Calu3 (cell line): Measurements from ENCODE around the gene NPAS3. TPM values are rescaled to one million over a fixed set of nuclear protein-coding genes. Genes with fewer than 3 reads are reported as not detected.

ENCODE experiments used
- BruUV-seq: library from RNA; stranded (reverse); fragments of 400-500 nt; replicated peaks from 2 replicates; lab custom pipeline; 2021; lab: Mats Ljungman, UMichigan
- CTCF ChIA-PET: fragments of 300-600 bp; sonication (Branson Sonifier 250); formaldehyde crosslinking; loops from one replicate; lab custom pipeline; 2022; ENCODE audit warnings: antibody characterized with exemption; lab: Charles Lee
- DNase-seq: peaks from one replicate; pipeline ENCODE4 v3.0.0; 2022
- H3K27ac Mint-ChIP-seq: one replicate; pipeline ENCODE4 v1.8.0; 2022; ENCODE audit warnings: mixed read lengths; ENCODE audit not compliant: unreplicated experiment
- H3K27me3 Mint-ChIP-seq: one replicate; pipeline ENCODE4 v1.8.0; 2022; ENCODE audit warnings: mixed read lengths; ENCODE audit not compliant: unreplicated experiment
- H3K36me3 Mint-ChIP-seq: one replicate; pipeline ENCODE4 v1.8.0; 2022; ENCODE audit warnings: mild to moderate bottlenecking, moderate library complexity, mixed read lengths; ENCODE audit not compliant: insufficient read depth, unreplicated experiment
- H3K4me1 Mint-ChIP-seq: one replicate; pipeline ENCODE4 v1.8.0; 2022; ENCODE audit warnings: mild to moderate bottlenecking, low read depth, mixed read lengths; ENCODE audit not compliant: unreplicated experiment
- H3K4me3 Mint-ChIP-seq: one replicate; pipeline ENCODE4 v1.8.0; 2022; ENCODE audit warnings: mild to moderate bottlenecking, low read depth, moderate library complexity, mixed read lengths; ENCODE audit not compliant: unreplicated experiment
- H3K9me3 Mint-ChIP-seq: one replicate; pipeline ENCODE4 v1.8.0; 2022; ENCODE audit warnings: low read depth, mixed read lengths; ENCODE audit not compliant: unreplicated experiment
- CTCF ChIP-seq: fragments of 200-600 bp; IDR thresholded peaks from one replicate; pipeline ENCODE4 v1.8.0; 2022; ENCODE audit warnings: antibody characterized with exemption; ENCODE audit not compliant: unreplicated experiment
- intact Hi-C: fragments of 100-400 bp; cut with micrococcal nuclease; formaldehyde crosslinking; loops from one replicate; pipeline ENCODE4 v1.10.0; 2022; ENCODE audit not compliant: unreplicated experiment
- total RNA-seq: library from RNA; stranded (reverse); gene quantifications from 2 replicates; pipeline ENCODE4 v1.2.3, GENCODE V29; 2022

The NPAS3 gene
- total RNA-seq, 1 experiment from 2014 or later, result not detected

DNA sequence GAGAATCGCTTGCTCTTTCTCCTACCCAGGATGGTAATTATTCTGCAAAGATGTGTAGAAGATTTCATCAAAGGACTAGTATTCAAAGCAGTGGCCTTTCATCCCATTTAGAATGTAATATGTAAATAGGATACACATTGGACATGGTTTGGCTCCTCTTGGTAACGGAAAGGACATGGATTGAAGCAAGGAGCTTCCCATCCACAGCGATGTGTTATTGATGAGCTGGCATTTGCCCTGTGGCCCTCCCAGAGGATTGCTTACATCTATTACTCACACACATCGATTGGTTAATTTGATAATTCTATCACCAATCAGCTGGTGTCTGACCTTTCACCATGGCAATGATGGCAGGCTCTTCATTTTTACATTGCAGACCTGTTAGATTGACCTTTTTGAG, 553.8 kb downstream of the NPAS3 start:
- intact Hi-C loops, result loop anchor here (10.0 kb wide), 1 partner anchor 192 kb away; no protein-coding TSS in a partner anchor
- TF ChIP-seq CTCF, result no peak
- Mint-ChIP-seq H3K9me3 (peaks cover 2% of the 10 kb centered on the region), H3K27ac (no peak overlapping the region), H3K4me3 (no peak overlapping the region), H3K27me3 (peaks cover 54% of the 10 kb centered on the region), H3K36me3 (no peaks in the 10 kb centered on the region), H3K4me1 (no peaks in the 10 kb centered on the region)
- no TSS peak for BruUV-seq
- DNase-seq, result no peak
- CTCF ChIA-PET, result no interaction called here

GRCh38 chr14:33493266-33493665, 554.6 kb downstream of the NPAS3 start:
- no peak for TF ChIP-seq CTCF
- Mint-ChIP-seq H3K4me1 (no peaks in the 10 kb centered on the region), H3K9me3 (peaks cover 2% of the 10 kb centered on the region), H3K4me3 (no peak overlapping the region), H3K27me3 (peaks cover 46% of the 10 kb centered on the region), H3K27ac (no peak overlapping the region), H3K36me3 (no peaks in the 10 kb centered on the region)
- intact Hi-C loops, result loop anchor here (10.0 kb wide), 1 partner anchor 192 kb away; no protein-coding TSS in a partner anchor
- CTCF ChIA-PET, result no interaction called here
- no peak for DNase-seq
- no TSS peak for BruUV-seq

DNA sequence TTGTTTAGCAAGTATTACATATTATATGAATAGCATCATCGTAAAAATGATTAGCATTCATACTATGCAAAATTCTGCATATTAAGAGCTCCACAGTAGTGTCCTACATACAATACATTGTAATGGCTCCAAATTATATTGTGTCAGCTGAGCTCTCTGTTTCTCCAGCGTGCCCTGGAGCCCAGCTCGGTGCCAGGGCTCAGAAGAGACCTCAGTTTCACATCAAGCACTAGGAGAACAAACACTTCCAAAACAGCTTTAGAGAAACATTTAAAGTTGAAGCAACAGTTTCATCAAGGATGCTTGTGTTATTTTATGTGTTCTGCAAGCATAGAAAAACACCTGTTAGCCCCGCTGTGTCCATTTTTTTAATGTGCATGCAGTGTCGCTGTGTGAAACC, 555.3 kb downstream of the NPAS3 start:
- TF ChIP-seq CTCF, result no peak
- H3K36me3 Mint-ChIP-seq, result no peaks in the 10 kb centered on the region
- peaks cover 2% of the 10 kb centered on the region for H3K9me3 Mint-ChIP-seq
- CTCF ChIA-PET, result no interaction called here
- no peak overlapping the region for H3K27ac Mint-ChIP-seq
- no peaks in the 10 kb centered on the region for H3K4me1 Mint-ChIP-seq
- no peak overlapping the region for H3K4me3 Mint-ChIP-seq
- no peak for DNase-seq
- BruUV-seq, result no TSS peak
- intact Hi-C loops, result loop anchor here (10.0 kb wide), 1 partner anchor 191 kb away; no protein-coding TSS in a partner anchor
- peaks cover 42% of the 10 kb centered on the region for H3K27me3 Mint-ChIP-seq

DNA sequence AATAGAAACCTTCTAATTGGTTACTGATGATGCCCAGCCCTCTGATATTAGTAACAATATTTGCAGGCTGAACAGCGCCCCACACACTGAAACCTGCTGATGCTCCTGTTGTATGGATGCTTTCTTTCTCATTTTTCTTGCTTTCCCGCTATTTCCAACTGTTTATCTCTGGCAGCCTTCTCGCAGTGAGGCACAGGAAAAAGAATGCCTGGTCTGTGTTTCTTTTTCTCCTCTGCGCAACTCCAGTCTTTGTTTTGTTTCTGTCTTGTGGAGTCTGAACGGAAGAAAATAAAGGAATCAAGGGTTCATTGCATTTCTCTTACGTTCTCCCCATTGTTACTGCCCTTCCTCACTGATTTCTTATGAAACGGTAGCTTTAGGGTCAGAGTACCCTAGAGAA, 561.0 kb downstream of the NPAS3 start:
- no peak for DNase-seq
- intact Hi-C loops, result loop anchor here (10.0 kb wide), 1 partner anchor 185 kb away; no protein-coding TSS in a partner anchor
- Mint-ChIP-seq H3K4me3 (no peak overlapping the region), H3K4me1 (no peaks in the 10 kb centered on the region), H3K27me3 (peaks cover 49% of the 10 kb centered on the region), H3K9me3 (peaks cover 2% of the 10 kb centered on the region), H3K36me3 (no peaks in the 10 kb centered on the region), H3K27ac (no peak overlapping the region)
- TF ChIP-seq CTCF, result no peak
- BruUV-seq, result no TSS peak
- CTCF ChIA-PET, result no interaction called here
